K562 (cell line): ENCODE data around the gene PLCD4. TPM values are rescaled to one million over a fixed set of nuclear protein-coding genes. Genes with fewer than 3 reads are reported as not detected.
A peak's percentile ranks its signal among the peaks of the same experiment; 100 is the strongest.

Source experiments
- ATAC-seq: fragments of 200-7000 bp; cut with Tn5 transposase; 3 replicates; pipeline ENCODE4 v1.9.1; 2020; ENCODE audit warnings: moderate library complexity
- BruUV-seq: library from RNA; stranded (reverse); fragments of 400-500 nt; replicated peaks from 2 replicates; lab custom pipeline; 2021; lab: Mats Ljungman, UMichigan
- CTCF ChIA-PET: fragments of 300-600 bp; formaldehyde crosslinking; extraction: SDS; loops from one replicate; lab custom pipeline; 2021; ENCODE audit warnings: low intra/inter-chr PET ratio; lab: Yijun Ruan, JAX
- POLR2A ChIA-PET: fragments of 300-600, 350-650 bp; sonication (Branson Sonifier 250); formaldehyde crosslinking; extraction: SDS; loops from one replicate; lab custom pipeline; 2021; ENCODE audit warnings: antibody characterized with exemption, inconsistent platforms; lab: Yijun Ruan, JAX
- DNase-seq, 4 experiments: peaks; one replicate each; pipeline versions ENCODE4 v3.0.0 to v3.0.0-alpha.2; 2011 to 2018; ENCODE audit warnings: low spot score in 3 of 4, mixed read lengths in 3 of 4; ENCODE audit errors: extremely low read depth in 1 of 4
- FAIRE-seq: peaks from 2 replicates; lab custom pipeline; 2011; peaks lifted over from hg19 to GRCh38; lab: Jason Lieb, UNC
- H2AFZ ChIP-seq: 2 replicates; pipeline ENCODE4 v1.6.0; 2011; ENCODE audit warnings: low read depth, low read length, control low read depth, inconsistent platforms
- H3K27ac ChIP-seq: fragments of 200-600 bp; 3 replicates; pipeline ENCODE4 v1.8.0; 2011; ENCODE audit warnings: low read depth, mild to moderate bottlenecking, control low read depth, inconsistent platforms, low read length, moderate library complexity, mixed read lengths; ENCODE audit errors: extremely low read depth
- H3K27me3 ChIP-seq, 2 experiments: fragments of 300-600 bp in 1 of 2; 2 replicates in 1 of 2; 3 replicates in 1 of 2; pipeline versions ENCODE4 v1.6.0 to v1.8.0; 2011; ENCODE audit warnings: inconsistent platforms in 2 of 2, low read length in 2 of 2, mild to moderate bottlenecking in 1 of 2, mixed read lengths in 1 of 2, moderate library complexity in 1 of 2; ENCODE audit not compliant: control insufficient read depth in 2 of 2, insufficient read depth in 2 of 2
- H3K36me3 ChIP-seq: fragments of 300-600 bp; 3 replicates; pipeline ENCODE4 v1.8.0; 2011; ENCODE audit warnings: mild to moderate bottlenecking, low read length, inconsistent platforms; ENCODE audit not compliant: control insufficient read depth, insufficient read depth
- H3K4me1 ChIP-seq, 2 experiments: fragments of 200-600 bp in 1 of 2; replicated peaks in 1 of 2; 2 replicates in 1 of 2; 3 replicates in 1 of 2; pipeline versions ENCODE4 v1.5.1 to v1.8.0; 2011; ENCODE audit warnings: inconsistent platforms in 2 of 2, low read length in 2 of 2, mild to moderate bottlenecking in 1 of 2, mixed read lengths in 1 of 2, moderate library complexity in 1 of 2; ENCODE audit not compliant: control insufficient read depth in 2 of 2, insufficient read depth in 2 of 2
- H3K4me2 ChIP-seq: 2 replicates; pipeline ENCODE4 v1.6.1; 2011; ENCODE audit warnings: low read length, control low read depth, inconsistent platforms, mixed read lengths; ENCODE audit not compliant: insufficient read depth
- H3K4me3 ChIP-seq: fragments of 200-600 bp; sonication (generic), shearing (Covaris generic); 2 replicates; pipeline ENCODE4 v1.5.1; 2016; ENCODE audit warnings: control low read depth, inconsistent platforms
- H3K79me2 ChIP-seq: fragments of 200-600 bp; 3 replicates; pipeline ENCODE4 v1.8.0; 2011; ENCODE audit warnings: low read length, inconsistent platforms; ENCODE audit not compliant: control insufficient read depth, insufficient read depth
- H3K9ac ChIP-seq, 2 experiments: 2 replicates each; pipeline versions ENCODE4 v1.6.0 to v1.6.1; 2011; ENCODE audit warnings: low read depth in 2 of 2, low read length in 2 of 2, control low read depth in 1 of 2, inconsistent platforms in 1 of 2, mild to moderate bottlenecking in 1 of 2, mixed read lengths in 1 of 2; ENCODE audit not compliant: insufficient read depth in 1 of 2
- H3K9me1 ChIP-seq: one replicate; pipeline ENCODE4 v1.6.0; 2011; ENCODE audit warnings: inconsistent platforms, mild to moderate bottlenecking, low read length, moderate library complexity; ENCODE audit not compliant: control insufficient read depth, insufficient read depth
- H3K9me3 ChIP-seq: replicated peaks from 2 replicates; pipeline ENCODE4 v1.5.1; 2011; ENCODE audit warnings: low read depth, low read length, inconsistent platforms; ENCODE audit not compliant: control insufficient read depth, insufficient read depth
- H4K20me1 ChIP-seq: replicated peaks from 2 replicates; pipeline ENCODE4 v1.6.1; 2011; ENCODE audit warnings: low read length, inconsistent platforms, mixed read lengths; ENCODE audit not compliant: control insufficient read depth, insufficient read depth
- CAMTA2 ChIP-seq: fragments of 250-450 bp; sonication (Bioruptor Pico); conservative IDR thresholded peaks from 2 replicates; pipeline ENCODE4 v1.5.1; 2022
- CC2D1A ChIP-seq: fragments of 450-650 bp; IDR thresholded peaks from 2 replicates; pipeline ENCODE4 v1.6.1; 2017; ENCODE audit warnings: mild to moderate bottlenecking
- CEBPB ChIP-seq: fragments of 450-650 bp; IDR thresholded peaks from 2 replicates; pipeline ENCODE4 v1.6.1; 2016; ENCODE audit warnings: missing genetic modification characterization, missing compliant biosample characterization
- CEBPG ChIP-seq, 3 experiments: fragments of 200-800 bp in 1 of 3; sonication (Bioruptor generic) in 1 of 3; sonication (generic) in 1 of 3; formaldehyde crosslinking in 1 of 3; IDR thresholded peaks in 2 of 3; conservative IDR thresholded peaks in 1 of 3; 2 replicates each; pipeline versions ENCODE4 v1.6.1 to v1.8.0; 2016 to 2022; ENCODE audit warnings: missing compliant biosample characterization in 2 of 3, missing genetic modification characterization in 2 of 3, mild to moderate bottlenecking in 1 of 3, missing genetic modification reagents in 1 of 3
- ZNF398 ChIP-seq: fragments of 250-450 bp; sonication (Bioruptor Pico); IDR thresholded peaks from 2 replicates; pipeline ENCODE4 v1.8.0; 2021; ENCODE audit warnings: moderate library complexity, mild to moderate bottlenecking, inconsistent platforms
- WGBS: fragments of 100-300 bp; shearing (Covaris generic); methylation state at CpG from one replicate; pipeline ENCODE4 v1.1.6; 2016; ENCODE audit warnings: low coverage, mixed read lengths; ENCODE audit not compliant: insufficient coverage; ENCODE audit errors: missing lambda C conversion rate; 5-methylcytosine and 5-hydroxymethylcytosine counted together
- in situ Hi-C: fragments of 300-500 bp; cut with MboI; formaldehyde crosslinking; loops from 4 replicates; pipeline ENCODE4 v1.15.0; 2018; ENCODE audit warnings: inconsistent platforms, mixed read lengths
- intact Hi-C: fragments of 100-400 bp; cut with micrococcal nuclease; formaldehyde crosslinking; loops from 2 replicates; pipeline ENCODE4 v1.14.2; 2022
- polyA plus RNA-seq, 8 experiments: library from polyadenylated mRNA; depleted of rRNA in 4 of 8; stranded (reverse) in 5 of 8; unstranded in 3 of 8; fragments of >200 nt; fragmentation: Nextera tagmentation in 2 of 8; fragmentation: Illumina TruSeq in 1 of 8; extraction: Ambion mirVana in 2 of 8; extraction: Trizol in 1 of 8; gene quantifications; 2 replicates each; pipeline versions ENCODE4 v1.2.1 to v1.2.3, GENCODE V29; 2011 to 2014; ENCODE audit warnings: inconsistent platforms in 1 of 8, missing spikeins in 1 of 8
- total RNA-seq, 7 experiments: library from RNA; depleted of rRNA in 6 of 7; stranded (reverse); fragments of >200 nt in 6 of 7; fragmentation: Illumina TruSeq in 2 of 7; extraction: Trizol in 2 of 7; gene quantifications; 2 replicates each; pipeline versions ENCODE4 v1.2.1 to v1.2.3, GENCODE V29; 2011 to 2021; ENCODE audit warnings: low replicate concordance in 1 of 7

The PLCD4 gene
- total and polyA plus RNA-seq, 9 of the 15 experiments (the other 6 are each of a cell fraction or from before 2014, with no cell fraction given), result 0.13 to 0.38 TPM; not detected in 7

DNA sequence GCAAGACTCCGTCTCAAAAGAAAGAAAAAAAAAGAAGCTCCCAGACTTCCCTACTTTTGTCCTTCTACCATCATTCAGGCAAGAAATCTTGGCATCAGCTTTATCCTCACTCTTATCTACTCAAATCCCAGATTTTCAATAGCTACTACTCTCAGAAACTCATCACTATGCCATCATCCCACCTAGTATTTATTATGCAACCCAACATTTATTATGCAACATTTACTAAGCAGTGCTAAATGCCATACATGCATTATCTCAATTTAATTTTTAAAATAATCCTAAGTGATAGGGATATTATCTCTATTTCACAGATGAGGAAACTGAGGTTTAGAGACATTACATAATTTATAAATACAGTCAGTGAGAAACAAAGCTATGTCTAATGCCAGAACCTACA, 43.6 kb upstream of the PLCD4 start:
- BruUV-seq, result no TSS peak
- Histone ChIP-seq H3K4me1 (peaks cover 6 to 8% of the 10 kb centered on the region in 2 experiments; a peak in 4 of 5 replicates), H3K27me3 (no peaks in the 10 kb centered on the region), H4K20me1 (no peaks in the 10 kb centered on the region), H3K9ac (no peak overlapping the region), H2AFZ (no peak overlapping the region), H3K9me1 (no peaks in the 10 kb centered on the region), H3K27ac (no peak overlapping the region), H3K4me2 (no peak overlapping the region), H3K9me3 (no peaks in the 10 kb centered on the region), H3K79me2 (peaks cover 59% of the 10 kb centered on the region), H3K4me3 (no peak overlapping the region), H3K36me3 (peaks cover 57% of the 10 kb centered on the region; the same call in 2 of the 3 replicates)
- no peak for DNase-seq
- intact Hi-C loops (no loop called here), in situ Hi-C loops (no loop called here)
- no peak for FAIRE-seq
- POLR2A ChIA-PET, result no interaction called here
- WGBS, result 88% methylated on average over 1 of the region's 1 CpG
- TF ChIP-seq CAMTA2 (no peak), CC2D1A (no peak), CEBPB (tag) (0 out of 2 replicates have a peak, but pooled peaks have one; percentile 36), ZNF398 (no peak), CEBPG (CRISPR knock-in tag; IDR thresholded peaks at IDR 0.05) (no peak), CEBPG (tag; conservative IDR thresholded peaks at IDR 0.05 in 1 of 2, IDR thresholded peaks at IDR 0.05 in 1 of 2) (peak in 1 of 2 experiments; percentile 41; a peak in 3 of 4 replicates)
- CTCF ChIA-PET, result no interaction called here
- ATAC-seq, result no peak
